Small intestine (tissue), 7 donors: ENCODE results near the gene MBD1. TPM values are rescaled to one million over a fixed set of nuclear protein-coding genes. Genes with fewer than 3 reads are reported as not detected.
"Not testable (repeated sequence)": the region's sequence is repeated elsewhere in the genome, so short reads cannot be mapped to it uniquely, and the experiment has no call there.

Source experiments
- DNase-seq, 2 donors: peaks; one replicate each; pipeline versions ENCODE4 v3.0.0 to v3.0.0-alpha.2; 2013
- FAIRE-seq: peaks from 2 replicates; lab custom pipeline; 2012; peaks lifted over from hg19 to GRCh38; lab: Jason Lieb, UNC
- H3K27ac ChIP-seq, 3 donors: one replicate each; pipeline ENCODE4 v1.5.1; 2013; ENCODE audit warnings: low read length in 2 of 3, mild to moderate bottlenecking in 2 of 3, control low read depth in 1 of 3, inconsistent platforms in 1 of 3, low read depth in 1 of 3, moderate library complexity in 1 of 3
- H3K27me3 ChIP-seq, 3 donors: one replicate each; pipeline ENCODE4 v1.6.1; 2013; ENCODE audit warnings: low read length in 3 of 3, inconsistent platforms in 1 of 3; ENCODE audit not compliant: control insufficient read depth in 3 of 3, insufficient read depth in 3 of 3
- H3K36me3 ChIP-seq, 3 donors: one replicate each; pipeline ENCODE4 v1.6.1; 2013; ENCODE audit warnings: low read length in 3 of 3, inconsistent platforms in 1 of 3, low read depth in 1 of 3, mild to moderate bottlenecking in 1 of 3, moderate library complexity in 1 of 3; ENCODE audit not compliant: control insufficient read depth in 3 of 3, insufficient read depth in 2 of 3
- H3K4me1 ChIP-seq, 3 donors: one replicate each; pipeline ENCODE4 v1.6.1; 2013; ENCODE audit warnings: low read length in 2 of 3, inconsistent platforms in 1 of 3, low read depth in 1 of 3, mild to moderate bottlenecking in 1 of 3, moderate library complexity in 1 of 3; ENCODE audit not compliant: control insufficient read depth in 3 of 3, insufficient read depth in 2 of 3
- H3K4me3 ChIP-seq, 3 donors: one replicate each; pipeline ENCODE4 v1.5.1; 2013; ENCODE audit warnings: low read length in 3 of 3, control low read depth in 1 of 3, inconsistent platforms in 1 of 3, low read depth in 1 of 3, mild to moderate bottlenecking in 1 of 3, moderate library complexity in 1 of 3
- H3K9me3 ChIP-seq, 2 donors: one replicate each; pipeline ENCODE4 v1.6.1; 2013; ENCODE audit warnings: low read depth in 1 of 2, low read length in 1 of 2; ENCODE audit not compliant: control insufficient read depth in 2 of 2, insufficient read depth in 1 of 2
- WGBS, 3 donors: extraction: QIAGEN DNeasy Blood & Tissue Kit; methylation state at CpG; one replicate each; pipeline ENCODE4 v1.1.7; 2013; 5-methylcytosine and 5-hydroxymethylcytosine counted together
- polyA plus RNA-seq, 4 donors: library from polyadenylated mRNA; stranded (reverse) in 3 of 4; unstranded in 1 of 4; fragments of 200-250 nt in 3 of 4; fragments of 120-200 nt in 1 of 4; gene quantifications; one replicate each; pipeline versions ENCODE4 v1.2.1 to v1.2.3, GENCODE V29; 2013
- donor health status: healthy with polysubstance abuse.
- donor health status: control.
- donor health status: control.
- donor health status: Bipolar disorder and iron deficiency.
- donor health status: healthy.

Gene MBD1
- polyA plus RNA-seq, 4 donors: 26.2 to 67.4 (median 33.5) TPM

GRCh38 chr18:50299626-50300388 lies 18.5 kb upstream of the MBD1 start:
- no peak overlapping the region for H3K4me3 ChIP-seq

GRCh38 chr18:50298443-50299284 lies 17.3 kb upstream of the MBD1 start:
- H3K4me1 ChIP-seq: no peaks in the 10 kb centered on the region
- DNase-seq: no peak
- H3K27me3 ChIP-seq: peaks cover 0 to 28% (median 7%) of the 10 kb centered on the region in 3 donors
- H3K9me3 ChIP-seq: no peaks in the 10 kb centered on the region
- WGBS, 3 donors: 29 to 36% (median 32%) methylated on average over 38 to 49 of the region's 49 CpGs
- no peak for FAIRE-seq
- H3K36me3 ChIP-seq: no peaks in the 10 kb centered on the region
- peak overlapping the region in 2 of 3 donors; percentile 32 to 37 for H3K4me3 ChIP-seq
- no peak overlapping the region for H3K27ac ChIP-seq

More at GRCh38 chr18:50299626-50300388, 18.5 kb upstream of the MBD1 start:
- Histone ChIP-seq H3K27ac (no peak overlapping the region), H3K36me3 (no peaks in the 10 kb centered on the region), H3K9me3 (no peaks in the 10 kb centered on the region), H3K4me1 (no peaks in the 10 kb centered on the region), H3K27me3 (peaks cover 0 to 31% (median 7%) of the 10 kb centered on the region in 3 donors)
- WGBS, 3 donors: 69 to 76% (median 71%) methylated on average over 7 of the region's 7 CpGs
- no peak for DNase-seq
- no peak for FAIRE-seq

GRCh38 chr18:50297621-50298442 lies 16.5 kb upstream of the MBD1 start:
- Histone ChIP-seq H3K4me1 (no peaks in the 10 kb centered on the region), H3K36me3 (no peaks in the 10 kb centered on the region), H3K4me3 (peak overlapping the region in 2 of 3 donors; percentile 32 to 37), H3K27me3 (peaks cover 0 to 26% (median 7%) of the 10 kb centered on the region in 3 donors), H3K9me3 (no peaks in the 10 kb centered on the region), H3K27ac (no peak overlapping the region)
- DNase-seq (peak; percentile 63 to 84), FAIRE-seq (no peak)
- WGBS, 3 donors: 8 to 10% (median 9%) methylated on average over 28 of the region's 28 CpGs

GRCh38 chr18:50293039-50293438 lies 11.7 kb upstream of the MBD1 start:
- H3K9me3 ChIP-seq: no peaks in the 10 kb centered on the region
- peaks cover 0 to 1% (median 0%) of the 10 kb centered on the region in 3 donors for H3K27me3 ChIP-seq
- no peaks in the 10 kb centered on the region for H3K36me3 ChIP-seq
- H3K4me3 ChIP-seq: no peak overlapping the region
- H3K27ac ChIP-seq: no peak overlapping the region
- DNase-seq (no peak), FAIRE-seq (no peak)
- no peaks in the 10 kb centered on the region for H3K4me1 ChIP-seq
- WGBS, 3 donors: 77 to 85% (median 83%) methylated on average over 1 of the region's 1 CpG

GRCh38 chr18:50289108-50289443 lies 7.8 kb upstream of the MBD1 start:
- H3K9me3 ChIP-seq: no peaks in the 10 kb centered on the region
- no peak for DNase-seq
- H3K4me3 ChIP-seq: no peak overlapping the region
- H3K27ac ChIP-seq: no peak overlapping the region
- no peak for FAIRE-seq
- H3K4me1 ChIP-seq: peaks cover 0 to 5% (median 2%) of the 10 kb centered on the region in 3 donors
- peaks cover 0 to 1% (median 0%) of the 10 kb centered on the region in 3 donors for H3K27me3 ChIP-seq
- H3K36me3 ChIP-seq: peaks cover 0 to 21% (median 2%) of the 10 kb centered on the region in 3 donors
- 87 to 91% (median 90%) methylated on average over 4 of the region's 4 CpGs for WGBS, 3 donors

GRCh38 chr18:50288348-50289107 lies 7.2 kb upstream of the MBD1 start:
- not testable (repeated sequence) for DNase-seq, H3K4me1 ChIP-seq, H3K27me3 ChIP-seq, H3K9me3 ChIP-seq
- peak overlapping the region in 2 of 3 donors; percentile 93 to 99 for H3K4me3 ChIP-seq
- WGBS, 3 donors: 76 to 77% (median 76%) methylated on average over 21 of the region's 21 CpGs
- FAIRE-seq: peak; percentile 62
- H3K36me3 ChIP-seq: peaks cover 0 to 27% (median 2%) of the 10 kb centered on the region in 3 donors
- peak overlapping the region; percentile 72 to 97 (median 82) for H3K27ac ChIP-seq

GRCh38 chr18:50287441-50288347 lies 6.4 kb upstream of the MBD1 start, which contains the start of gene CXXC1:
Gene CXXC1, minus strand, starts transcription at chr18:50287692. Its CDS starts 103 bp downstream, at chr18:50287589.
- peaks cover 0 to 35% (median 2%) of the 10 kb centered on the region in 3 donors for H3K36me3 ChIP-seq
- H3K4me1 ChIP-seq: peaks cover 0 to 5% (median 2%) of the 10 kb centered on the region in 3 donors
- peak; percentile 99 for DNase-seq
- peaks cover 0 to 1% (median 0%) of the 10 kb centered on the region in 3 donors for H3K27me3 ChIP-seq
- H3K4me3 ChIP-seq: peak within 1 kb of the TSS; percentile 78 to 99 (median 93)
- WGBS, 3 donors: 0% methylated on average over 76 of the region's 76 CpGs
- no peaks in the 10 kb centered on the region for H3K9me3 ChIP-seq
- H3K27ac ChIP-seq: peak within 1 kb of the TSS; percentile 72 to 97 (median 82)
- peak; percentile 93 for FAIRE-seq
